Kidney epithelial cell (primary cell): Measurements from ENCODE around the gene FOXP2. TPM values are rescaled to one million over a fixed set of nuclear protein-coding genes. Genes with fewer than 3 reads are reported as not detected.

ENCODE experiments used
- DNase-seq: peaks from one replicate; pipeline ENCODE4 v3.0.0-alpha.2; 2010; ENCODE audit warnings: low read depth
- H3K27me3 ChIP-seq: 2 replicates; pipeline ENCODE4 v1.6.0; 2011; ENCODE audit warnings: low read length; ENCODE audit not compliant: control insufficient read depth, insufficient read depth
- H3K36me3 ChIP-seq: 2 replicates; pipeline ENCODE4 v1.5.1; 2011; ENCODE audit warnings: low read length; ENCODE audit not compliant: control insufficient read depth, insufficient read depth
- H3K4me3 ChIP-seq: 2 replicates; pipeline ENCODE4 v1.5.1; 2011; ENCODE audit warnings: low read depth, mild to moderate bottlenecking, control low read depth, low read length
- CTCF ChIP-seq: IDR thresholded peaks from 2 replicates; pipeline ENCODE4 v1.5.1; 2011; ENCODE audit warnings: mild to moderate bottlenecking, moderate library complexity, low read length, control low read depth, inconsistent platforms; ENCODE audit not compliant: insufficient read depth, poor library complexity, severe bottlenecking
- total RNA-seq: library from RNA; depleted of rRNA; stranded (reverse); fragments of >200 nt; gene quantifications from 2 replicates; pipeline ENCODE4 v1.2.3, GENCODE V29; 2015

Gene FOXP2
- total RNA-seq, 1 donor from 2014 or later: 0.25 TPM

GRCh38 chr7:114444196-114444595 lies 29.6 kb downstream of the FOXP2 start:
- H3K27me3 ChIP-seq: no peaks in the 10 kb centered on the region
- no peak overlapping the region for H3K4me3 ChIP-seq
- no peak for DNase-seq
- no peak for TF ChIP-seq CTCF
- no peaks in the 10 kb centered on the region for H3K36me3 ChIP-seq

GRCh38 chr7:114450431-114450830 lies 35.8 kb downstream of the FOXP2 start:
- no peaks in the 10 kb centered on the region for H3K36me3 ChIP-seq
- no peak for DNase-seq
- no peaks in the 10 kb centered on the region for H3K27me3 ChIP-seq
- no peak for TF ChIP-seq CTCF
- H3K4me3 ChIP-seq: no peak overlapping the region

GRCh38 chr7:114459574-114459973 lies 45.0 kb downstream of the FOXP2 start:
- Histone ChIP-seq H3K36me3 (no peaks in the 10 kb centered on the region), H3K4me3 (no peak overlapping the region), H3K27me3 (no peaks in the 10 kb centered on the region)
- TF ChIP-seq CTCF: no peak
- no peak for DNase-seq

GRCh38 chr7:114460021-114460420 lies 45.4 kb downstream of the FOXP2 start:
- TF ChIP-seq CTCF: no peak

GRCh38 chr7:114466917-114467316 lies 52.3 kb downstream of the FOXP2 start:
- no peak for TF ChIP-seq CTCF
- no peaks in the 10 kb centered on the region for H3K36me3 ChIP-seq
- DNase-seq: no peak
- H3K4me3 ChIP-seq: no peak overlapping the region
- H3K27me3 ChIP-seq: no peaks in the 10 kb centered on the region

More at GRCh38 chr7:114460021-114460420, 45.4 kb downstream of the FOXP2 start:
- no peak for DNase-seq
- Histone ChIP-seq H3K4me3 (no peak overlapping the region), H3K27me3 (no peaks in the 10 kb centered on the region), H3K36me3 (no peaks in the 10 kb centered on the region)

GRCh38 chr7:114468844-114469243 lies 54.2 kb downstream of the FOXP2 start:
- Histone ChIP-seq H3K27me3 (no peaks in the 10 kb centered on the region), H3K36me3 (no peaks in the 10 kb centered on the region), H3K4me3 (no peak overlapping the region)
- no peak for TF ChIP-seq CTCF
- DNase-seq: no peak
